Measurements from ENCODE around the gene MFRP. TPM values are rescaled to one million over a fixed set of nuclear protein-coding genes. Genes with fewer than 3 reads are reported as not detected.

Gene MFRP
- total RNA-seq, 1 experiment from 2014 or later, result not detected

DNA sequence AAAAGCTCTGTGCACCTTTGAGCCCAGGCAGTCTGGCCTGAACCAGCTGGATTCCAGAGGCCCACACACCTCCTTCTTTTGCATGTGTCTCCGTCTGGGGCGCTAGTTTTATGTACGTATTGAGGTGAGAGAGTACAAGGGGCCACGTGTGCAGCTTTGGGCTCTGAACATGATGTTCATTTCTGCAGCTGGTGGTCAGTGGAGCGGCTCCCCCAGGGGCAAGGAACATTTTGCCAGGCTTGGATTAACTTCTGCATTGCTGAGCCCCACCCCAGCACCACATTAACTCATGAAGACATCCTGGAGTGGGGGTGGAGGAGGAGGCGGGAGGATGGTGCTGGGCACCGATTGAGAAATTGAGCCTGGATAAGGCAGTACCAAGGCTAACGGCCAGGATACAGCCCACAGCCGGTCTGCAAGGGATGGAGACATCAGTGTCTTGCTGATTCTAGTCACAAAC, 21.2 kb upstream of the MFRP start:
- H3K79me2 ChIP-seq (ENCODE audit: low read length), result no peaks in the 10 kb centered on the region
- ATAC-seq, result no peak
- TF ChIP-seq EZH2phosphoT487 (IDR thresholded peaks at IDR 0.05; ENCODE audit: borderline replicate concordance, low read length) (no peak), CTCF (conservative IDR thresholded peaks at IDR 0.05; ENCODE audit: low read depth, low read length) (no peak), EZH2 (IDR thresholded peaks at IDR 0.05; ENCODE audit: low read length, unreplicated experiment) (no peak)
- DNase-seq, result no peak
- H3K27me3 ChIP-seq (ENCODE audit: low read length), result no peaks in the 10 kb centered on the region
- intact Hi-C loops (cut with micrococcal nuclease), result no loop called here
- CTCF ChIA-PET, result interaction anchor here (0.8 kb wide), 1 partner anchor 29 kb away, joined by 3 read pairs; no protein-coding TSS in a partner anchor
- no peak overlapping the region for H2AFZ ChIP-seq (ENCODE audit: low read length)
- no peak overlapping the region for H3K4me3 ChIP-seq (ENCODE audit: low read length)
- no peak overlapping the region for H3K9ac ChIP-seq (ENCODE audit: low read length)
- H3K4me2 ChIP-seq (ENCODE audit: low read length), result no peak overlapping the region
- no peaks in the 10 kb centered on the region for H3K9me2 ChIP-seq (replicated peaks; ENCODE audit: low read length)
- no TSS peak for BruUV-seq (replicated peaks)
- no peaks in the 10 kb centered on the region for H3K36me3 ChIP-seq (ENCODE audit: low read depth, low read length)
- peaks cover 17% of the 10 kb centered on the region for H3K4me1 ChIP-seq (ENCODE audit: insufficient read depth, low read length)
- POLR2A ChIA-PET (ENCODE audit: unreplicated experiment), result no interaction called here
- H4K20me1 ChIP-seq (ENCODE audit: low read length), result no peaks in the 10 kb centered on the region
- no peaks in the 10 kb centered on the region for H3K9me3 ChIP-seq (ENCODE audit: low read length)
- H3F3A ChIP-seq (ENCODE audit: low read length, unreplicated experiment), result no peaks in the 10 kb centered on the region
- H3K27ac ChIP-seq (ENCODE audit: low read length), result no peak overlapping the region

DNA sequence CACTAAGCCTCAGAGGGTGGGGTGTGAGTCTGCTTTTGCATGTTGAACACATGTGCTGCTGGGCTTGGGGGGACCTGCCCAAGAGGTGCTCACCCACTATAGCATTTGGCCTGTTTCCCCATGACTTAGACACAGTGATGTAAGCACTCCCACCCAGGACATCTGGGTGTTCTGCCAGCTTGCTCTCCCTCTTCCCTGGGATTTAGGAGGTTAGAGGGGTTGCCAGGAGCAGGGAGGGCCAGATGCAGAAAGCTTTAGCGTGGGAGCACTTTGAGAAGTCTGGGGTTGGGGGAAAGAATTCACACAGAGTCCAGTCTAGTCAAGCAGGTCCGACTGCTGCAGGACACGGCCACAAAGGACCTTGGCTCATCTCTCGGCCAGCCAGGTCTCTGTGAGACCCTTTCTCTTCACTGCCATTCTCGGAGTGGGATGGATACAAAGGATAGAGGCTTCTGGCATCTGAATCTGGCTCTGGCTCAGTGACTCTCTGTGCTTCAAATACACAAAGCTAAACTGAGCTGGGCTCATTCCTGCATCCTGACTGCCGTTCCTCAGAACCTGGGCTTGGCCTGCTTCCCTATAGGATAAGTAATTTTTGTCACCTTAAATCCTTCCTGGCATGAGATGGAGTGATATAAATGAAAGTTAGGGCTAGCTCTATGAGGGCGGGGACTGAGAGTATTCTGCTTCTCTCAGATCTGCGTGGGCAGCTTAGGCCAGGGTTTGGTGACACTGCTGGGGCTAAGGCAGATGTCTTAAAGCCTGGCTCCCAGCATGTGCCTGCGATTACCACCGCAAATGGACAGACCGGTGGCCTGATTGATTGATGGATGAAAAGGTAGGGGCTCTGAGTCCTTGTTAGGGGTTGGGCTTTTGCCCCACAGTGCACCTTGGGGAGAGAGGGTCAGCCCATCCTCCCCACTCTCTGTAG, 20.4 kb upstream of the MFRP start:
- no peaks in the 10 kb centered on the region for H4K20me1 ChIP-seq (ENCODE audit: low read length)
- no peaks in the 10 kb centered on the region for H3K9me2 ChIP-seq (replicated peaks; ENCODE audit: low read length)
- H3K27me3 ChIP-seq (ENCODE audit: low read length), result no peaks in the 10 kb centered on the region
- intact Hi-C loops (cut with micrococcal nuclease), result no loop called here
- ATAC-seq (no peak), DNase-seq (no peak)
- H3K4me1 ChIP-seq (ENCODE audit: insufficient read depth, low read length), result peaks cover 25% of the 10 kb centered on the region
- no peak overlapping the region for H3K4me3 ChIP-seq (ENCODE audit: low read length)
- no peak overlapping the region for H2AFZ ChIP-seq (ENCODE audit: low read length)
- no peak for TF ChIP-seq EZH2 (IDR thresholded peaks at IDR 0.05; ENCODE audit: low read length, unreplicated experiment)
- no peak for TF ChIP-seq CTCF (conservative IDR thresholded peaks at IDR 0.05; ENCODE audit: low read depth, low read length)
- no peak for TF ChIP-seq EZH2phosphoT487 (IDR thresholded peaks at IDR 0.05; ENCODE audit: borderline replicate concordance, low read length)
- BruUV-seq (replicated peaks), result no TSS peak
- no peak overlapping the region for H3K27ac ChIP-seq (ENCODE audit: low read length)
- ChIA-PET CTCF (no interaction called here), POLR2A (ENCODE audit: unreplicated experiment) (no interaction called here)
- no peak overlapping the region for H3K9ac ChIP-seq (ENCODE audit: low read length)
- H3K9me3 ChIP-seq (ENCODE audit: low read length), result no peaks in the 10 kb centered on the region
- no peaks in the 10 kb centered on the region for H3K79me2 ChIP-seq (ENCODE audit: low read length)
- H3K36me3 ChIP-seq (ENCODE audit: low read depth, low read length), result no peaks in the 10 kb centered on the region
- no peaks in the 10 kb centered on the region for H3F3A ChIP-seq (ENCODE audit: low read length, unreplicated experiment)
- H3K4me2 ChIP-seq (ENCODE audit: low read length), result no peak overlapping the region

- H3K36me3 ChIP-seq (ENCODE audit: low read depth, low read length), result no peaks in the 10 kb centered on the region
- ChIA-PET CTCF (interaction anchor here (1.0 kb wide), 1 partner anchor 25 kb away, joined by 5 read pairs; no protein-coding TSS in a partner anchor), POLR2A (ENCODE audit: unreplicated experiment) (no interaction called here)
- no peak overlapping the region for H3K4me2 ChIP-seq (ENCODE audit: low read length)
- no peaks in the 10 kb centered on the region for H4K20me1 ChIP-seq (ENCODE audit: low read length)
- no peak overlapping the region for H3K9ac ChIP-seq (ENCODE audit: low read length)
- no peak overlapping the region for H2AFZ ChIP-seq (ENCODE audit: low read length)
- H3K4me1 ChIP-seq (ENCODE audit: insufficient read depth, low read length), result peaks cover 43% of the 10 kb centered on the region
- H3F3A ChIP-seq (ENCODE audit: low read length, unreplicated experiment), result peaks cover 5% of the 10 kb centered on the region
- intact Hi-C loops (cut with micrococcal nuclease), result no loop called here
- no peak for TF ChIP-seq EZH2 (IDR thresholded peaks at IDR 0.05; ENCODE audit: low read length, unreplicated experiment)
- no peak for TF ChIP-seq CTCF (conservative IDR thresholded peaks at IDR 0.05; ENCODE audit: low read depth, low read length)
- TF ChIP-seq EZH2phosphoT487 (IDR thresholded peaks at IDR 0.05; ENCODE audit: borderline replicate concordance, low read length), result no peak
- H3K27ac ChIP-seq (ENCODE audit: low read length), result no peak overlapping the region
- no peaks in the 10 kb centered on the region for H3K9me2 ChIP-seq (replicated peaks; ENCODE audit: low read length)
- no peak overlapping the region for H3K4me3 ChIP-seq (ENCODE audit: low read length)
- ATAC-seq (no peak), DNase-seq (no peak)
- no peaks in the 10 kb centered on the region for H3K9me3 ChIP-seq (ENCODE audit: low read length)
- H3K27me3 ChIP-seq (ENCODE audit: low read length), result no peaks in the 10 kb centered on the region
- no TSS peak for BruUV-seq (replicated peaks)
- H3K79me2 ChIP-seq (ENCODE audit: low read length), result no peaks in the 10 kb centered on the region
Observed at GRCh38 chr11:119365071-119365591, 18.6 kb upstream of the MFRP start.
